ENCODE results near the gene ERICH4.
"Not testable (repeated sequence)": the region's sequence is repeated elsewhere in the genome, so short reads cannot be mapped to it uniquely, and the experiment has no call there.

Gene ERICH4

GRCh38 chr19:41478875-41479756, 36.2 kb downstream of the ERICH4 start:
- DNase-seq, result no peak

- no peak for DNase-seq
Observed at GRCh38 chr19:41479757-41480191, 36.8 kb downstream of the ERICH4 start.

- DNase-seq, result no peak
Observed at GRCh38 chr19:41480336-41480735, 37.4 kb downstream of the ERICH4 start.

GRCh38 chr19:41484822-41485221, 41.9 kb downstream of the ERICH4 start:
- no peak for DNase-seq

- DNase-seq, result not testable (repeated sequence)
Observed at GRCh38 chr19:41486953-41487352, 44.0 kb downstream of the ERICH4 start.

GRCh38 chr19:41492843-41493242, 49.9 kb downstream of the ERICH4 start:
- DNase-seq, result no peak

Measured in stimulated activated CD4-positive, alpha-beta T cell treated with anti-CD3 and anti-CD28 coated beads, Interleukin-4, amount 100 ng/mL, for 24 hours (primary cell).